HepG2 (cell line): ENCODE measurements around the gene ITGAE. TPM values are rescaled to one million over a fixed set of nuclear protein-coding genes. Genes with fewer than 3 reads are reported as not detected.

Experiments
- ATAC-seq: fragments of 200-7000 bp; cut with Tn5 transposase; 3 replicates; pipeline ENCODE4 v1.9.1; 2020; ENCODE audit warnings: mild to moderate bottlenecking, moderate library complexity
- BruUV-seq: library from RNA; stranded (reverse); fragments of 400-500 nt; replicated peaks from 2 replicates; lab custom pipeline; 2021; lab: Mats Ljungman, UMichigan
- CTCF ChIA-PET: fragments of 300-600 bp; formaldehyde crosslinking; extraction: SDS; loops from one replicate; lab custom pipeline; 2021; ENCODE audit warnings: low total read pairs, inconsistent platforms, low intra/inter-chr PET ratio; lab: Yijun Ruan, JAX
- POLR2A ChIA-PET: fragments of 350-600 bp; sonication (Branson Sonifier 250); formaldehyde crosslinking; loops from one replicate; lab custom pipeline; 2020; ENCODE audit warnings: antibody characterized with exemption, inconsistent platforms; lab: Yijun Ruan, JAX
- DNase-seq: peaks from one replicate; pipeline ENCODE4 v3.0.0-alpha.2; 2015; ENCODE audit warnings: low spot score
- FAIRE-seq: peaks from 3 replicates; lab custom pipeline; 2011; peaks lifted over from hg19 to GRCh38; lab: Jason Lieb, UNC
- H2AFZ ChIP-seq: one replicate; pipeline ENCODE4 v1.6.1; 2011; ENCODE audit warnings: low read length, inconsistent platforms
- H3K27ac ChIP-seq: fragments of 300-600 bp; 3 replicates; pipeline ENCODE4 v1.8.0; 2011; ENCODE audit warnings: mixed run types, mild to moderate bottlenecking, mixed read lengths, low read length, inconsistent platforms; ENCODE audit not compliant: insufficient read depth; ENCODE audit errors: extremely low read length
- H3K27me3 ChIP-seq, 2 experiments: fragments of 200-600 bp in 1 of 2; 2 replicates in 1 of 2; 3 replicates in 1 of 2; pipeline versions ENCODE4 v1.6.0 to v1.8.0; 2011; ENCODE audit warnings: low read length in 2 of 2, mild to moderate bottlenecking in 2 of 2, moderate library complexity in 2 of 2, inconsistent platforms in 1 of 2; ENCODE audit not compliant: insufficient read depth in 2 of 2, control insufficient read depth in 1 of 2
- H3K36me3 ChIP-seq, 2 experiments: fragments of 200-600 bp in 1 of 2; replicated peaks in 1 of 2; 2 replicates in 1 of 2; 3 replicates in 1 of 2; pipeline versions ENCODE4 v1.5.1 to v1.8.0; 2011; ENCODE audit warnings: low read length in 2 of 2, inconsistent platforms in 1 of 2; ENCODE audit not compliant: insufficient read depth in 2 of 2, control insufficient read depth in 1 of 2
- H3K4me1 ChIP-seq: 2 replicates; pipeline ENCODE4 v1.5.1; 2012; ENCODE audit warnings: low read length, inconsistent platforms; ENCODE audit not compliant: insufficient read depth
- H3K4me2 ChIP-seq: 2 replicates; pipeline ENCODE4 v1.6.0; 2011; ENCODE audit warnings: low read depth, low read length, inconsistent platforms
- H3K4me3 ChIP-seq, 3 experiments: fragments of 200-600 bp in 1 of 3; sonication (generic), shearing (Covaris generic) in 1 of 3; replicated peaks in 1 of 3; 2 replicates each; pipeline ENCODE4 v1.5.1; 2011 to 2016; ENCODE audit warnings: low read length in 3 of 3, inconsistent platforms in 2 of 3, low read depth in 2 of 3, mild to moderate bottlenecking in 2 of 3, control low read depth in 1 of 3, mixed read lengths in 1 of 3; ENCODE audit not compliant: insufficient read depth in 1 of 3
- H3K79me2 ChIP-seq: one replicate; pipeline ENCODE4 v1.6.1; 2011; ENCODE audit warnings: low read length, inconsistent platforms; ENCODE audit not compliant: insufficient read depth
- H3K9ac ChIP-seq: 2 replicates; pipeline ENCODE4 v1.6.0; 2011; ENCODE audit warnings: mild to moderate bottlenecking, low read depth, low read length, inconsistent platforms; ENCODE audit not compliant: insufficient read depth
- H3K9me3 ChIP-seq: 2 replicates; pipeline ENCODE4 v1.5.1; 2012; ENCODE audit warnings: mild to moderate bottlenecking, low read length
- H4K20me1 ChIP-seq: 2 replicates; pipeline ENCODE4 v1.6.0; 2011; ENCODE audit warnings: inconsistent platforms, mild to moderate bottlenecking, low read length, moderate library complexity; ENCODE audit not compliant: insufficient read depth
- BRD4 ChIP-seq: sonication (generic); formaldehyde crosslinking; IDR thresholded peaks from 2 replicates; pipeline ENCODE4 v1.4.0; 2020; ENCODE audit warnings: missing genetic modification reagents
- DR1 ChIP-seq: sonication (generic); formaldehyde crosslinking; IDR thresholded peaks from 2 replicates; pipeline ENCODE4 v1.8.0; 2021; ENCODE audit warnings: mild to moderate bottlenecking, missing genetic modification reagents, inconsistent platforms
- HNRNPL ChIP-seq: fragments of 200-400 bp; formaldehyde crosslinking; IDR thresholded peaks from 2 replicates; pipeline ENCODE4 v1.6.1; 2017; ENCODE audit warnings: mild to moderate bottlenecking, low read depth, low read length
- MAFF ChIP-seq: IDR thresholded peaks from 2 replicates; pipeline ENCODE4 v1.6.1; 2011; ENCODE audit warnings: low read depth, low read length, improper control_type of control experiment
- MAFK ChIP-seq, 2 experiments: IDR thresholded peaks in 1 of 2; conservative IDR thresholded peaks in 1 of 2; 2 replicates each; pipeline ENCODE4 v1.6.1; 2011; ENCODE audit warnings: improper control_type of control experiment in 2 of 2, low read length in 2 of 2
- NBN ChIP-seq: fragments of 450-650 bp; conservative IDR thresholded peaks from 2 replicates; pipeline ENCODE4 v1.6.1; 2017
- NFE2L2 ChIP-seq: fragments of 150-350 bp; IDR thresholded peaks from 2 replicates; pipeline ENCODE4 v1.6.1; 2014; ENCODE audit warnings: low read length
- NFYC ChIP-seq: IDR thresholded peaks from 2 replicates; pipeline ENCODE4 v1.6.1; 2016; ENCODE audit warnings: missing genetic modification reagents, missing compliant biosample characterization
- STAT6 ChIP-seq: sonication (generic); formaldehyde crosslinking; IDR thresholded peaks from 2 replicates; pipeline ENCODE4 v1.4.0; 2020; ENCODE audit warnings: missing genetic modification reagents, mild to moderate bottlenecking, borderline replicate concordance
- ZNF546 ChIP-seq: sonication (generic); formaldehyde crosslinking; conservative IDR thresholded peaks from 2 replicates; pipeline ENCODE4 v1.8.1; 2023; ENCODE audit warnings: mild to moderate bottlenecking, missing genetic modification reagents
- WGBS: methylation state at CpG from one replicate; pipeline ENCODE4 v1.1.6; 2017; ENCODE audit warnings: low lambda C conversion rate; 5-methylcytosine and 5-hydroxymethylcytosine counted together
- in situ Hi-C: cut with HindIII; loops from 2 replicates; pipeline ENCODE4 v1.10.0; 2017; ENCODE audit warnings: low pct_unique_long_range_greater_than_20kb; ENCODE audit not compliant: extremely low pct_ligation_motif_present
- intact Hi-C: fragments of 100-400 bp; cut with micrococcal nuclease; formaldehyde crosslinking; loops from one replicate; pipeline ENCODE4 v1.10.0; 2022; ENCODE audit not compliant: unreplicated experiment
- polyA plus RNA-seq, 8 experiments: library from polyadenylated mRNA; depleted of rRNA in 3 of 8; stranded (reverse) in 7 of 8; unstranded in 1 of 8; fragments of >200 nt; fragmentation: Illumina TruSeq in 4 of 8; extraction: Trizol in 4 of 8; gene quantifications; 2 replicates each; pipeline versions ENCODE4 v1.2.1 to v1.2.3, GENCODE V29; 2011 to 2016; ENCODE audit warnings: low read depth in 4 of 8, missing spikeins in 1 of 8, mixed read lengths in 1 of 8; ENCODE audit not compliant: insufficient read depth in 1 of 8
- total RNA-seq, 5 experiments: library from RNA; depleted of rRNA; stranded (reverse); fragments of >200 nt; fragmentation: Illumina TruSeq; extraction: Trizol; gene quantifications; 2 replicates each; pipeline ENCODE4 v1.2.3, GENCODE V29; 2016; ENCODE audit warnings: low read depth in 1 of 5
- TF ChIP-seq, protein P1 (sequence below): sonication (generic); formaldehyde crosslinking; IDR thresholded peaks from 2 replicates; pipeline ENCODE4 v1.8.1; 2022; ENCODE audit warnings: low read depth, mild to moderate bottlenecking, missing genetic modification reagents
- TF ChIP-seq, protein P2 (sequence below): sonication (generic); formaldehyde crosslinking; IDR thresholded peaks from 2 replicates; pipeline ENCODE4 v1.4.0; 2020; ENCODE audit warnings: missing genetic modification reagents

The ITGAE gene
- total and polyA plus RNA-seq, 2 of the 13 experiments (the other 11 are each of a cell fraction or from before 2014, with no cell fraction given), result 42.3 to 49.0 TPM

GRCh38 chr17:3810019-3810418, 9.0 kb upstream of the ITGAE start (continued):
- TF ChIP-seq, protein P1, sequence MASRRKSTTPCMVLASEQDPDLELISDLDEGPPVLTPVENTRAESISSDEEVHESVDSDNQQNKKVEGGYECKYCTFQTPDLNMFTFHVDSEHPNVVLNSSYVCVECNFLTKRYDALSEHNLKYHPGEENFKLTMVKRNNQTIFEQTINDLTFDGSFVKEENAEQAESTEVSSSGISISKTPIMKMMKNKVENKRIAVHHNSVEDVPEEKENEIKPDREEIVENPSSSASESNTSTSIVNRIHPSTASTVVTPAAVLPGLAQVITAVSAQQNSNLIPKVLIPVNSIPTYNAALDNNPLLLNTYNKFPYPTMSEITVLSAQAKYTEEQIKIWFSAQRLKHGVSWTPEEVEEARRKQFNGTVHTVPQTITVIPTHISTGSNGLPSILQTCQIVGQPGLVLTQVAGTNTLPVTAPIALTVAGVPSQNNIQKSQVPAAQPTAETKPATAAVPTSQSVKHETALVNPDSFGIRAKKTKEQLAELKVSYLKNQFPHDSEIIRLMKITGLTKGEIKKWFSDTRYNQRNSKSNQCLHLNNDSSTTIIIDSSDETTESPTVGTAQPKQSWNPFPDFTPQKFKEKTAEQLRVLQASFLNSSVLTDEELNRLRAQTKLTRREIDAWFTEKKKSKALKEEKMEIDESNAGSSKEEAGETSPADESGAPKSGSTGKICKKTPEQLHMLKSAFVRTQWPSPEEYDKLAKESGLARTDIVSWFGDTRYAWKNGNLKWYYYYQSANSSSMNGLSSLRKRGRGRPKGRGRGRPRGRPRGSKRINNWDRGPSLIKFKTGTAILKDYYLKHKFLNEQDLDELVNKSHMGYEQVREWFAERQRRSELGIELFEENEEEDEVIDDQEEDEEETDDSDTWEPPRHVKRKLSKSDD (CRISPR knock-in tag), result no peak
- no peak for TF ChIP-seq ZNF546
- TF ChIP-seq NFYC (CRISPR knock-in tag), result no peak

- no peaks in the 10 kb centered on the region for H3K9me3 ChIP-seq
- no peaks in the 10 kb centered on the region for H4K20me1 ChIP-seq
- H3K4me1 ChIP-seq, result peaks cover 25% of the 10 kb centered on the region
- WGBS, result 97% methylated on average over 4 of the region's 4 CpGs
- H3K4me3 ChIP-seq, result no peak overlapping the region
- CTCF ChIA-PET, result no interaction called here
- no peak for DNase-seq
- BruUV-seq, result no TSS peak
- H3K36me3 ChIP-seq, result peaks cover 17 to 44% of the 10 kb centered on the region in 2 experiments; a peak in 4 of 5 replicates
- H3K27ac ChIP-seq, result no peak overlapping the region
- H3K4me2 ChIP-seq, result no peak overlapping the region
- no peaks in the 10 kb centered on the region for H3K79me2 ChIP-seq
- H3K27me3 ChIP-seq, result no peaks in the 10 kb centered on the region
- H2AFZ ChIP-seq, result no peak overlapping the region
- in situ Hi-C loops, result no loop called here
- ATAC-seq, result no peak
- no peak overlapping the region for H3K9ac ChIP-seq
- POLR2A ChIA-PET, result interaction anchor here (1.6 kb wide), 1 partner anchor 14 kb away, joined by 4 read pairs; no protein-coding TSS in a partner anchor
- TF ChIP-seq MAFK (conservative IDR thresholded peaks at IDR 0.05 in 1 of 2, IDR thresholded peaks at IDR 0.05 in 1 of 2; ENCODE audit: low read length in 2 of 2), result peak; percentile 70 to 76
- TF ChIP-seq STAT6, result no peak
- no peak for TF ChIP-seq BRD4 (CRISPR knock-in tag)
- peak; percentile 61 for TF ChIP-seq MAFF
- peak; percentile 79 for TF ChIP-seq NFE2L2
- TF ChIP-seq, protein P2, sequence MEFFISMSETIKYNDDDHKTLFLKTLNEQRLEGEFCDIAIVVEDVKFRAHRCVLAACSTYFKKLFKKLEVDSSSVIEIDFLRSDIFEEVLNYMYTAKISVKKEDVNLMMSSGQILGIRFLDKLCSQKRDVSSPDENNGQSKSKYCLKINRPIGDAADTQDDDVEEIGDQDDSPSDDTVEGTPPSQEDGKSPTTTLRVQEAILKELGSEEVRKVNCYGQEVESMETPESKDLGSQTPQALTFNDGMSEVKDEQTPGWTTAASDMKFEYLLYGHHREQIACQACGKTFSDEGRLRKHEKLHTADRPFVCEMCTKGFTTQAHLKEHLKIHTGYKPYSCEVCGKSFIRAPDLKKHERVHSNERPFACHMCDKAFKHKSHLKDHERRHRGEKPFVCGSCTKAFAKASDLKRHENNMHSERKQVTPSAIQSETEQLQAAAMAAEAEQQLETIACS (CRISPR knock-in tag), result no peak
- no peak for TF ChIP-seq HNRNPL
- no peak for TF ChIP-seq NBN
- TF ChIP-seq DR1, result no peak
- FAIRE-seq, result no peak
- intact Hi-C loops, result no loop called here
These were observed 8.1 kb upstream of the ITGAE start for GRCh38 chr17:3809135-3809534.
